Spinal cord (tissue), 10 donors: ENCODE results near the gene GPX5. TPM values are rescaled to one million over a fixed set of nuclear protein-coding genes. Genes with fewer than 3 reads are reported as not detected.
A peak's percentile ranks its signal among the peaks of the same experiment; 100 is the strongest.

Source experiments
- DNase-seq, 6 donors: peaks; one replicate each; pipeline versions ENCODE4 v3.0.0 to v3.0.0-alpha.2; 2013 to 2015; ENCODE audit warnings: low spot score in 6 of 6, low read depth in 4 of 6
- H3K27ac ChIP-seq: one replicate; pipeline ENCODE4 v1.5.1; 2013; ENCODE audit warnings: low read depth, low read length, control low read depth
- H3K27me3 ChIP-seq: one replicate; pipeline ENCODE4 v1.6.1; 2013; ENCODE audit warnings: low read length; ENCODE audit not compliant: control insufficient read depth, insufficient read depth
- H3K36me3 ChIP-seq: one replicate; pipeline ENCODE4 v1.6.1; 2013; ENCODE audit warnings: low read length; ENCODE audit not compliant: control insufficient read depth, insufficient read depth
- H3K4me1 ChIP-seq: one replicate; pipeline ENCODE4 v1.6.1; 2013; ENCODE audit warnings: low read length; ENCODE audit not compliant: control insufficient read depth, insufficient read depth
- H3K4me3 ChIP-seq: one replicate; pipeline ENCODE4 v1.5.1; 2013; ENCODE audit warnings: low read depth, low read length, control low read depth
- H3K9me3 ChIP-seq: one replicate; pipeline ENCODE4 v1.6.1; 2013; ENCODE audit warnings: low read length; ENCODE audit not compliant: control insufficient read depth, insufficient read depth
- WGBS: methylation state at CpG from one replicate; pipeline ENCODE4 v1.1.5; 2013; ENCODE audit warnings: missing lambda C conversion rate; ENCODE audit not compliant: insufficient coverage; 5-methylcytosine and 5-hydroxymethylcytosine counted together
- polyA plus RNA-seq, 2 donors: library from polyadenylated mRNA; unstranded; fragments of 120-200 nt; gene quantifications; one replicate each; pipeline ENCODE4 v1.2.1, GENCODE V29; 2013; ENCODE audit not compliant: insufficient read length in 2 of 2
- total RNA-seq, 2 donors: library from RNA; depleted of rRNA in 1 of 2; stranded (reverse); fragments of 120-200 nt in 1 of 2; fragments of >200 nt in 1 of 2; gene quantifications; one replicate each; pipeline versions ENCODE4 v1.2.3 to v1.2.4, GENCODE V29; 2013 to 2014
- donor health status: healthy.

The GPX5 gene
- total and polyA plus RNA-seq, 4 donors: not detected

- DNase-seq: no peak
- no peaks in the 10 kb centered on the region for H3K4me1 ChIP-seq
- H3K4me3 ChIP-seq: no peak overlapping the region
- H3K36me3 ChIP-seq: no peaks in the 10 kb centered on the region
- no peaks in the 10 kb centered on the region for H3K27me3 ChIP-seq
- no peaks in the 10 kb centered on the region for H3K9me3 ChIP-seq
- no peak overlapping the region for H3K27ac ChIP-seq
Observed at GRCh38 chr6:28567506-28567905, 41.8 kb downstream of the GPX5 start.

GRCh38 chr6:28568515-28569108 lies 42.9 kb downstream of the GPX5 start:
- Histone ChIP-seq H3K9me3 (no peaks in the 10 kb centered on the region), H3K4me3 (no peak overlapping the region), H3K36me3 (no peaks in the 10 kb centered on the region), H3K27ac (no peak overlapping the region), H3K4me1 (no peaks in the 10 kb centered on the region), H3K27me3 (no peaks in the 10 kb centered on the region)
- DNase-seq: no peak
- WGBS: 100% methylated on average over 3 of the region's 4 CpGs

GRCh38 chr6:28569748-28570147 lies 44.1 kb downstream of the GPX5 start:
- Histone ChIP-seq H3K9me3 (no peaks in the 10 kb centered on the region), H3K27me3 (no peaks in the 10 kb centered on the region), H3K4me1 (no peaks in the 10 kb centered on the region), H3K4me3 (no peak overlapping the region), H3K27ac (no peak overlapping the region), H3K36me3 (no peaks in the 10 kb centered on the region)
- no CpG with 5 or more reads among the region's 2 CpGs for WGBS
- DNase-seq: no peak

DNA sequence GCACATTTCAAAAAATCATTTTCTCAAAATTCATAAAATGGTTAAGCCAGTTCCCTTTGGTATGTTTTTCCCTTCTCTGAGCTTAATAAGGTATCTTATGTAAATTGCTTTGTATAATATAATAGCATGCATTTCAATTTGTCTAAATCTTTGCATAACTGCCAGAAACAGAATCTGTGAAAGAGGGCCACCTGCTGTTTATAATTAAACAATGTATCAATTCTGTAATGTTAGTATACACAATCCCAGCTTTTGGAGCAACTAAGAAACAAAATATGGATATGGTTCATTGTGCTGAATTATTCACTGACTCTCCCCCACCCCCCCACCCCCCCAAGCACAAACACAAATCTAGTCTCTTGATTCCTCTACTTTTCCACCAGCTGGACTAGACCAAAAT lies 54.8 kb downstream of the GPX5 start:
- peak in 2 of 6 donors; percentile 32 to 74 for DNase-seq
- H3K4me1 ChIP-seq: no peaks in the 10 kb centered on the region
- no peaks in the 10 kb centered on the region for H3K9me3 ChIP-seq
- no peak overlapping the region for H3K27ac ChIP-seq
- no peaks in the 10 kb centered on the region for H3K27me3 ChIP-seq
- no peak overlapping the region for H3K4me3 ChIP-seq
- no peaks in the 10 kb centered on the region for H3K36me3 ChIP-seq

DNA sequence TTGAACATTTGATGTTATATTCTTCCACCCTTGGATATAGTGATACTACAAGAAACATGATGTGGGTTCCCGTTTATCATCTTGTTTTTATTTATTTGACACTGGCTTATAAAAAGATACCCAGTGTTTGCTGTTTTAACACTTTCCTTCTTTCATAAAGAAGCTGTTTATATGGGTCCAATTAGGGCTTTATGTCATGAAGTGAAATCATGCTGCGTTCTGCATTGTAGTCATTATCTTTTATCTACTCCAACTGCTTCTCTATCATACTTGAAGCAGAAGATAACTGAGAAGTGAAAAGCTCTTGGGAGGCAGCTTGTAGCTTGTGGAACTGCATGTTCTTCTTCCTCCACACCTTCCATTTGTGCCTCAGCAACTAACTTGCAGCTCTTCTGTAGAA lies 57.8 kb downstream of the GPX5 start:
- Histone ChIP-seq H3K36me3 (no peaks in the 10 kb centered on the region), H3K4me1 (peaks cover 6% of the 10 kb centered on the region), H3K9me3 (no peaks in the 10 kb centered on the region), H3K4me3 (no peak overlapping the region), H3K27me3 (no peaks in the 10 kb centered on the region), H3K27ac (no peak overlapping the region)
- WGBS: no CpG with 5 or more reads among the region's 2 CpGs
- no peak for DNase-seq

Other genes with a start within 250 kb of the GPX5 start
- 10 to 100 TPM in 1 of 2 donors, 1 to 10 TPM in 1; 9.7 to 11.5 TPM for gene PGBD1, start 244.3 kb upstream of the GPX5 start, total RNA-seq
- gene PGBD1, start 244.3 kb upstream of the GPX5 start, polyA plus RNA-seq: 10 to 100 TPM; 13.9 to 15.7 TPM
- gene ZSCAN31, start 189.7 kb upstream of the GPX5 start, total RNA-seq: 10 to 100 TPM; 17.4 to 19.9 TPM
- gene ZSCAN31, start 189.7 kb upstream of the GPX5 start, polyA plus RNA-seq: 10 to 100 TPM in 1 of 2 donors, 1 to 10 TPM in 1; 8.3 to 12.6 TPM
- gene ZKSCAN3, start 175.9 kb upstream of the GPX5 start, total RNA-seq: 10 to 100 TPM in 1 of 2 donors, 1 to 10 TPM in 1; 9.1 to 10.7 TPM
- gene ZKSCAN3, start 175.9 kb upstream of the GPX5 start, polyA plus RNA-seq: 1 to 10 TPM; 6.4 to 8.4 TPM
- gene ZSCAN12, start 126.1 kb upstream of the GPX5 start, total RNA-seq: 10 to 100 TPM; 11.8 to 12.9 TPM
- 1 to 10 TPM; 7.5 to 8.5 TPM for gene ZSCAN12, start 126.1 kb upstream of the GPX5 start, polyA plus RNA-seq
- 1 to 10 TPM; 9.1 to 9.9 TPM for gene ZSCAN23, start 82.4 kb upstream of the GPX5 start, total RNA-seq
- gene ZSCAN23, start 82.4 kb upstream of the GPX5 start, polyA plus RNA-seq: 1 to 10 TPM; 5.5 to 7.2 TPM
- gene GPX6, start 10.1 kb upstream of the GPX5 start, total RNA-seq: not detected
- gene GPX6, start 10.1 kb upstream of the GPX5 start, polyA plus RNA-seq: not detected